ENCODE results near the gene GOLGA6B.
"Not testable (repeated sequence)": the region's sequence is repeated elsewhere in the genome, so short reads cannot be mapped to it uniquely, and the experiment has no call there.

GOLGA6B gene

DNA sequence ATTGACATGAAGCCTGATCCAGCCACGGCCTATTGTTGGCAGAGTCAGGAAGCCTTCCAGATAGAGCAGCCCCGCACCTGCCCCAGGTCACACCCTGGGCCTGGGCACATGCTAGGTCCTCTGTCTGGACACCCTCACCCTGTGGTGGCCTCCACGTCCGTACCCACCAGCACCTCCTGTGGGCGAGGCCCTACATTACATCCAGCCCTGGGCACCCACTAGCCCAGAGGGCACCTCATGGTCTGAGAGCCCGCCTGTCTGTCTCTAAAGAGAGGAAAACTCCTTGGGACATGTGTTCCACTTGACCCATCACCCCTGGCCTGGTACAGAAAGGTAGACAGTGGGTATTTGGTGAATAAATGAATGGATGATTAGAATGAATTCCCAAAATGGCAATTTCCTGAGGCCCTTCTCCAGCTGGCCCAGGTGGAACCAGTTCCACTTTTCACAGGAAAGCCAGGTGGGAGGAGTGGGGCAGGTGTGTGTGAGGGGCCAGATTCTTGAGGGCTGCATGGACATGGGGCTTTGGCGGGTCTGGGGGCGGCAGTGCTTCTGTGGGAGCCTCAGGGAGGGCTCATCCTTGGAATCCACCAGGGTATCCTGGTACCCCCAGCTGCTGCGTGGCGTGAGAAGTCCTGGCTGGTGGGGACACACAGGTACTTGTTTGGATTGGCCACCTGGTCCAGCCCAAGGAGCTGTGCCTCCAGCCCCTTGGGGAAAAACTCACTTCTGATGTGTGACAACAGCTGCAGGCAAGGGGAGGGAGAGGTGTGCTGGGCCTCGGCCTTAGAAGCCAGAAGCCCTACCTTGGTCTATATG is 26.0 kb upstream of the GOLGA6B start:
- not testable (repeated sequence) for DNase-seq (ENCODE audit: low read depth); H3K4me3 ChIP-seq (ENCODE audit: control insufficient read depth, low read depth, low read length)
- TF ChIP-seq, protein P1, sequence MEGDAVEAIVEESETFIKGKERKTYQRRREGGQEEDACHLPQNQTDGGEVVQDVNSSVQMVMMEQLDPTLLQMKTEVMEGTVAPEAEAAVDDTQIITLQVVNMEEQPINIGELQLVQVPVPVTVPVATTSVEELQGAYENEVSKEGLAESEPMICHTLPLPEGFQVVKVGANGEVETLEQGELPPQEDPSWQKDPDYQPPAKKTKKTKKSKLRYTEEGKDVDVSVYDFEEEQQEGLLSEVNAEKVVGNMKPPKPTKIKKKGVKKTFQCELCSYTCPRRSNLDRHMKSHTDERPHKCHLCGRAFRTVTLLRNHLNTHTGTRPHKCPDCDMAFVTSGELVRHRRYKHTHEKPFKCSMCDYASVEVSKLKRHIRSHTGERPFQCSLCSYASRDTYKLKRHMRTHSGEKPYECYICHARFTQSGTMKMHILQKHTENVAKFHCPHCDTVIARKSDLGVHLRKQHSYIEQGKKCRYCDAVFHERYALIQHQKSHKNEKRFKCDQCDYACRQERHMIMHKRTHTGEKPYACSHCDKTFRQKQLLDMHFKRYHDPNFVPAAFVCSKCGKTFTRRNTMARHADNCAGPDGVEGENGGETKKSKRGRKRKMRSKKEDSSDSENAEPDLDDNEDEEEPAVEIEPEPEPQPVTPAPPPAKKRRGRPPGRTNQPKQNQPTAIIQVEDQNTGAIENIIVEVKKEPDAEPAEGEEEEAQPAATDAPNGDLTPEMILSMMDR (IDR thresholded peaks at IDR 0.05; ENCODE audit: control insufficient read depth, insufficient read depth, low read depth, low read length, missing control alignments), result peak; percentile 22

GRCh38 chr15:72629068-72629570 is 25.4 kb upstream of the GOLGA6B start:
- not testable (repeated sequence) for DNase-seq (ENCODE audit: low read depth); H3K4me3 ChIP-seq (ENCODE audit: control insufficient read depth, low read depth, low read length)

DNA sequence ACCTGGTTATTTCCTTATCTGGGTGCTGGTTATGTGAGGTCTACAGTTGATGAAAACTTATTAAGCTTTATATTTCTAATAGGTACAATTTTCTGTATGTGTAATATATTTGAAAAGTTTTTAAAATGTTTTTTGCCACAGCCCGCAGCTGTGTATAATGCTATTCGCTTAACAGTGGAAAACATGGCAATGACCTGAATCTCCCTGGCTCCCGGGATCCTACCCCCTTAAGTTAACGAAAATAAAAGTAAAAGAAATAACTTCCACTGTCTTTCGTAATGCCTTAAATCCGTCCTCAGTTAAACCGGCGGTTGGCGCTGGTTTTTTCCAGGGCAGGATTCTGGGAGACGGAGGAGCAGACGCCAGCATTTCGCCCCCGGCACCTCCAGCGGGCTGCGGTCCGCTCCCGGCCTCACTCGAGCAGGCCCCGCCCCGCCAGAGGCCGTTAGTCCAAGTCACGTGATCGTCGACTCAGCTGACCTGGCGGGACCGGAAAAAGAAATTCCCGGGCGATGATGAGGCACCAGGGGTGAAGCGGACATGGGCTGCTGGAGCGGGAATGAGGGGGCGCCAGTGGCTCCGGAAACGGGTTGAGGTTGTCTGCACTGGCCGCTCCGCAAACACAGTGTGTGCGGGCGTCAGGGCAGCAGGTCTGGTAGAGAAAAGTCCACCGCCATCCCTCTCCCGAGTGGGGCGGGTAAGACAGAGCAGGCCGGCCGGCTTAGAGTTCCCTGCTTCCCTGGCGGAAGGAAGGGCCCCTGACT is 17.8 kb upstream of the GOLGA6B start:
- peak; percentile 16 for DNase-seq (ENCODE audit: low read depth)
- peak overlapping the region; percentile 30 for H3K4me3 ChIP-seq (ENCODE audit: control insufficient read depth, low read depth, low read length)

DNA sequence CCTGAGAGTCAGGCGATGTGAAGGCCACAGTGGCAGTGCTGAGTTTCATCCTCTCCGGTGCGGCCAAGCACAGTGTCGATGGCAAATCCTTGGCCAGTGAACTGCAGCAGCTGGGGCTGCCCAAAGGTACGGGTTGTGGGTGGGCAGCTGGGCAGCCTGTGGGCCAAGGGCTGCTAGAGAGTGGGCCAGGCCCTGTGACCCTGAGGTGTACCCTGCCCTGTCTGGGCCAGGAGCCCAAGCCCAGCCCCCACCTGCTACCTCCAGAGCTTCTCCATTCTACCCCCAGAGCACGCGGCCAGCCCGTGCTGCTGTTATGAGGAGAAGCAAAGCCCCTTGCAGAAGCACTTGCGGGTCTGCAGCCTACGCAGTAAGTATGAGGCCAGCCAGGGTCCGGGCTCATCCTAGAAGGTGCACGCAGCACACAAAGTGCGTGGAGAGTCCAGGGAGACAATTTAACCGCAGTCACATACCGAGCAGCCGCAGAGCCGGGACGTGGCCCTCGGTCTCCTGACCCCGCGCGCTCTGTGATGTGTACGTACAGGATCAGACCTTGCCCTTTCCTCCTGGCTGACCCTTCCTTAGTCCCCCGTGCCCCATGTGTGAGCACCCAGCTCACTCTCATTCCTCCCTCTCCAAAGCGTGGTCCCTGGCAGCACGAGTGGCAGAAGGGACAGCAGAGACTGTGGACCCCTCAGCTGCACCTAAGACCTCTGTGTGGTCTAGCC is 14.6 kb upstream of the GOLGA6B start:
- H3K4me3 ChIP-seq (ENCODE audit: control insufficient read depth, low read depth, low read length); DNase-seq (ENCODE audit: low read depth): not testable (repeated sequence)

DNA sequence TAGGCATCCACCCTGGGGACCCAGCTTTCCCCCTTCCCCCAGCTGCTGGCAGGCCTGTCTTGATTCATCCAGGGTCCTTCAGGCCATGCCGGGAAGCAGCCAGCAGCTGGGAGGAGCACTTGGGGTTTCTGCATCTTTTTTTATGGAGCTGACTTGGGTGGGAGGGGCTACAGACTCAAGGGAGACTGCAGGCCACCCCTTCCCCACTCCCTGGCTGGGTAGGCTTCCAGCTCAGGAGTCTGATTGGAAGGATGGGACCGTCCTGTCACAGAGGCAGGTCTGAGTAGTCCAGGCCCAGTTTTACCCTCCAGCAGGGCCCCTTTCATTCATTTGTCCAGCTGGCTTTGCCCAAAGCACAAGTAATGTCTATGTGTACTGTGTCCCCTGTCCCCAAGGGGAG is 12.2 kb upstream of the GOLGA6B start:
- DNase-seq (ENCODE audit: low read depth), result not testable (repeated sequence)

DNA sequence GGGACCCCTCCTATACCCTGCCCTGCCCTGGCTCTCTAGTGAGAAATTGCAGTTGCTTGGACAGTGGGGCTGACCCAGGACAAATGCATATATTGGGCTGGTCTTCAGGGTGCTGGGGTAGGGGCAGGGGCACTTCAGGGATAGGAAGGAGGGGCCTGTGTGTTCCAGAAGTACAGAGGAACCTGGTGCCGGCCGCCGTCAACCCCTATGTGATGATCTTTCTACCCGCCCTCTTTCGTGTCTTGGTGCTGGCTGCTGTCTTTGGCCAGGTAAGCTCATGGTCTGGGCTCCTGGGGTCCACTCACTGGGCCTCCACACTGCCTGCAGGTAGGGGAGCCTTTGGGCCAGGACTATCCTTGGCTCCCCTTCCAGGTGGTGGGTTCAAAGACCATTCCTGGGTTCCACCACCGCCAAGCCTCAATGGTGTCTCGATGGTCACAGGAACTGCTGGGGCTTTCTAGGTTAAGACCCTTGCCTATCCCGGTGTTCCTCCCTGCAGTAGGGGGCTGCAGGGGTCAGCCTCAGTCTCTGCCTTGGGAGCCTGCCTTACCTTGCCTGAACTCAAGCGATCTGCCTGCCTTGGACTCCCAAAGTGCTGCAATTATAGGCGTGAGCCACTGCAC is 5.8 kb upstream of the GOLGA6B start:
- H3K4me3 ChIP-seq (ENCODE audit: control insufficient read depth, low read depth, low read length); DNase-seq (ENCODE audit: low read depth): not testable (repeated sequence)

More for the DNA sequence above, 12.2 kb upstream of the GOLGA6B start:
- H3K4me3 ChIP-seq (ENCODE audit: control insufficient read depth, low read depth, low read length), result not testable (repeated sequence)

GRCh38 chr15:72656014-72656413 is 1.5 kb downstream of the GOLGA6B start:
- not testable (repeated sequence) for DNase-seq (ENCODE audit: low read depth)

DNA sequence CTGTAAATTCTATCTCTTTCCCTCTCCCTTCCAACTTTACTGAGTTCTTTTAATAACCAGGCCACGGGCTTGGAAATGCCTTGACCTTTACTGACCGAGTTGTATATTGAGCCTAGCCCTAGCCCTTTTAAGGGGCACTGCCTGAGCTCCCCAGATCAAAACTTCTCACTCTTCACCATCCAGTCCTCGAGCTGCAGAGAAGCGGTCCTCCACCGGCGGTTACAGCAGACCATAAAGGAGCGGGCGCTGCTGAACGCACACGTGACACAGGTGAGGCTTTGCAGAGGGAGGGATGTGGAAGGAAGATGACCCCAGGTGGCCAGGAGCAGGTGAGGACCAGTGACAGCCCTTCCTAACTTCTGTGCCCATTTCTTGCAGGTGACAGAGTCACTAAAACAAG is 6.6 kb downstream of the GOLGA6B start:
- DNase-seq (ENCODE audit: low read depth); H3K4me3 ChIP-seq (ENCODE audit: control insufficient read depth, low read depth, low read length): not testable (repeated sequence)

More at GRCh38 chr15:72656014-72656413, 1.5 kb downstream of the GOLGA6B start:
- H3K4me3 ChIP-seq (ENCODE audit: control insufficient read depth, low read depth, low read length), result not testable (repeated sequence)

- not testable (repeated sequence) for H3K4me3 ChIP-seq (ENCODE audit: control insufficient read depth, low read depth, low read length); DNase-seq (ENCODE audit: low read depth)
Observed at GRCh38 chr15:72663931-72664330, 9.4 kb downstream of the GOLGA6B start.

DNA sequence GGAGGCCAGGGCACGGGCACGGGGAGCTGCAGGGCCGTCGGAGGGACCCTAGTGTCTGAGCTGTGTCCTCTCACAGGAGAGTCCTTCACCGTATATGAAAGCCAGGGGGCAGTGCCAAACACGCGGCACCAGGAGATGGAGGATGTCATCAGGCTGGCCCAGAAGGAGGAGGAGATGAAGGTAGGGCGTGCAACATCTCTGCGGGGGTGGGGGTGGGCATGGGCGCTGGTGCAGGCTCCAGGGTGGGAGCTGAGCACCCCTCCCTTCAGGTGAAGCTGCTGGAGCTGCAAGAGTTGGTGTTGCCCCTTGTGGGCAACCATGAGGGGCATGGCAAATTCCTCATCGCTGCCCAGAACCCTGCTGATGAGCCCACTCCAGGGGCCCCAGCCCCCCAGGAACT is 11.2 kb downstream of the GOLGA6B start:
- not testable (repeated sequence) for DNase-seq (ENCODE audit: low read depth); H3K4me3 ChIP-seq (ENCODE audit: control insufficient read depth, low read depth, low read length)

- H3K4me3 ChIP-seq (ENCODE audit: control insufficient read depth, low read depth, low read length); DNase-seq (ENCODE audit: low read depth): not testable (repeated sequence)
Observed at GRCh38 chr15:72669803-72670202, 15.3 kb downstream of the GOLGA6B start.

Measured in AG09309 (cell line).